GM23248 (cell line): ENCODE data around the gene PPP1R3D.

Experiments
- EZH2 ChIP-seq: fragments of 200-600 bp; sonication (generic); IDR thresholded peaks from 2 replicates; pipeline ENCODE4 v1.6.1; 2018; ENCODE audit warnings: antibody characterized with exemption, mild to moderate bottlenecking; ENCODE audit not compliant: insufficient read depth, poor library complexity, severe bottlenecking
- EZH2phosphoT487 ChIP-seq: fragments of 200-600 bp; sonication (generic); IDR thresholded peaks from 2 replicates; pipeline ENCODE4 v1.6.1; 2018; ENCODE audit warnings: antibody characterized with exemption, moderate library complexity, mild to moderate bottlenecking, low read depth; ENCODE audit not compliant: insufficient read depth

- TF ChIP-seq EZH2 (no peak), EZH2phosphoT487 (no peak)
Observed at GRCh38 chr20:59936409-59936808, 3.7 kb downstream of the PPP1R3D start.
